Spleen (tissue), 11 donors: ENCODE data around the gene PHACTR1. TPM values are rescaled to one million over a fixed set of nuclear protein-coding genes. Genes with fewer than 3 reads are reported as not detected.

Source experiments
- DNase-seq: peaks from one replicate; pipeline ENCODE4 v3.0.0-alpha.2; 2020
- H3K27ac ChIP-seq, 8 donors: fragments of 200-600 bp; sonication (generic) in 7 of 8; 1 replicate in 4 of 8; 2 replicates in 4 of 8; pipeline versions ENCODE4 v1.5.0 to v1.8.0; 2016 to 2021; ENCODE audit warnings: inconsistent platforms in 4 of 8, mild to moderate bottlenecking in 4 of 8, moderate library complexity in 1 of 8
- H3K27me3 ChIP-seq, 7 donors: fragments of 200-600 bp; sonication (generic) in 6 of 7; replicated peaks in 1 of 7; 1 replicate in 4 of 7; 2 replicates in 3 of 7; pipeline versions ENCODE4 v1.5.0 to v1.8.0; 2016 to 2021; ENCODE audit warnings: inconsistent platforms in 3 of 7, mild to moderate bottlenecking in 1 of 7
- H3K36me3 ChIP-seq, 6 donors: fragments of 200-600 bp; sonication (generic) in 5 of 6; 1 replicate in 4 of 6; 2 replicates in 2 of 6; pipeline versions ENCODE4 v1.5.0 to v1.8.0; 2016 to 2021; ENCODE audit warnings: inconsistent platforms in 2 of 6
- H3K4me1 ChIP-seq, 6 donors: fragments of 200-600 bp; sonication (generic) in 5 of 6; 1 replicate in 3 of 6; 2 replicates in 3 of 6; pipeline versions ENCODE4 v1.5.0 to v1.8.0; 2016 to 2021; ENCODE audit warnings: inconsistent platforms in 3 of 6
- H3K4me3 ChIP-seq, 8 donors: fragments of 200-600 bp; sonication (generic) in 7 of 8; 1 replicate in 4 of 8; 2 replicates in 4 of 8; pipeline versions ENCODE4 v1.5.0 to v1.8.0; 2016 to 2021; ENCODE audit warnings: inconsistent platforms in 4 of 8, mild to moderate bottlenecking in 4 of 8, moderate library complexity in 2 of 8
- H3K9me3 ChIP-seq, 8 donors: fragments of 200-600 bp; sonication (generic) in 7 of 8; 1 replicate in 4 of 8; 2 replicates in 4 of 8; pipeline versions ENCODE4 v1.5.0 to v1.8.0; 2016 to 2021; ENCODE audit warnings: inconsistent platforms in 4 of 8
- POLR2A ChIP-seq, 3 donors: fragments of 450-650 bp; IDR thresholded peaks; one replicate each; pipeline ENCODE4 v1.5.1; 2017; ENCODE audit warnings: antibody characterized with exemption in 3 of 3, mild to moderate bottlenecking in 1 of 3
- POLR2AphosphoS5 ChIP-seq, 3 donors: sonication (generic); formaldehyde crosslinking; IDR thresholded peaks; one replicate each; pipeline ENCODE4 v1.5.1; 2017; ENCODE audit warnings: antibody characterized with exemption in 3 of 3
- WGBS, 5 donors: extraction: QIAGEN DNeasy Blood & Tissue Kit in 3 of 5; methylation state at CpG; one replicate each; pipeline versions ENCODE4 v1.1.5 to v1.1.7; 2013 to 2018; 5-methylcytosine and 5-hydroxymethylcytosine counted together
- intact Hi-C: fragments of 100-400 bp; cut with DNase I; formaldehyde crosslinking; loops from one replicate; pipeline ENCODE4 v1.15.0; 2023; ENCODE audit warnings: low total_unique reads
- polyA plus RNA-seq, 3 donors: library from polyadenylated mRNA; stranded (reverse); fragments of 200-250 nt; gene quantifications; one replicate each; pipeline ENCODE4 v1.2.1, GENCODE V29; 2013
- total RNA-seq, 7 donors: library from RNA; depleted of rRNA in 3 of 7; stranded (reverse); fragments of >200 nt in 3 of 7; fragmentation: NEBNext Ultra II Directional in 4 of 7; extraction: Animal tissue kit (Norgen Biotek cat#: 25700) in 4 of 7; gene quantifications; one replicate each; pipeline versions ENCODE4 v1.1.0 to v1.2.1, GENCODE V29; 2016 to 2021
- TF ChIP-seq, protein P1 (sequence below), 11 experiments: fragments of 200-600 bp in 7 of 11; fragments of 450-650 bp in 4 of 11; sonication (generic) in 4 of 11; IDR thresholded peaks in 8 of 11; conservative IDR thresholded peaks in 3 of 11; 1 replicate in 7 of 11; 2 replicates in 4 of 11; pipeline versions ENCODE4 v1.4.0 to v1.8.0; 2016 to 2021; ENCODE audit warnings: antibody characterized with exemption in 11 of 11, inconsistent platforms in 4 of 11, mild to moderate bottlenecking in 1 of 11
- donor health status: healthy with polysubstance abuse.
- donor health status: DM: no; HTN: no; CAD: no; lungs with moderate emphysema.
- donor health status: DM: no; HTN: no; CAD: no.
- donor health status: Bipolar disorder and iron deficiency.
- donor health status: healthy.
- donor health status: DM: no; HTN: no; CAD: no.
- donor health status: DM: yes; HTN: yes; CAD: no.

The PHACTR1 gene
- total and polyA plus RNA-seq, 10 donors = 8.5 to 45.3 (median 30.8) TPM

- TF ChIP-seq, protein P1, sequence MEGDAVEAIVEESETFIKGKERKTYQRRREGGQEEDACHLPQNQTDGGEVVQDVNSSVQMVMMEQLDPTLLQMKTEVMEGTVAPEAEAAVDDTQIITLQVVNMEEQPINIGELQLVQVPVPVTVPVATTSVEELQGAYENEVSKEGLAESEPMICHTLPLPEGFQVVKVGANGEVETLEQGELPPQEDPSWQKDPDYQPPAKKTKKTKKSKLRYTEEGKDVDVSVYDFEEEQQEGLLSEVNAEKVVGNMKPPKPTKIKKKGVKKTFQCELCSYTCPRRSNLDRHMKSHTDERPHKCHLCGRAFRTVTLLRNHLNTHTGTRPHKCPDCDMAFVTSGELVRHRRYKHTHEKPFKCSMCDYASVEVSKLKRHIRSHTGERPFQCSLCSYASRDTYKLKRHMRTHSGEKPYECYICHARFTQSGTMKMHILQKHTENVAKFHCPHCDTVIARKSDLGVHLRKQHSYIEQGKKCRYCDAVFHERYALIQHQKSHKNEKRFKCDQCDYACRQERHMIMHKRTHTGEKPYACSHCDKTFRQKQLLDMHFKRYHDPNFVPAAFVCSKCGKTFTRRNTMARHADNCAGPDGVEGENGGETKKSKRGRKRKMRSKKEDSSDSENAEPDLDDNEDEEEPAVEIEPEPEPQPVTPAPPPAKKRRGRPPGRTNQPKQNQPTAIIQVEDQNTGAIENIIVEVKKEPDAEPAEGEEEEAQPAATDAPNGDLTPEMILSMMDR (IDR thresholded peaks at IDR 0.05 in 8 of 11, conservative IDR thresholded peaks at IDR 0.05 in 3 of 11) = no peak
- TF ChIP-seq POLR2AphosphoS5 (IDR thresholded peaks at IDR 0.05) (no peak), POLR2A (IDR thresholded peaks at IDR 0.05) (no peak)
- Histone ChIP-seq H3K4me1 (peaks cover 0 to 17% (median 0%) of the 10 kb centered on the region in 6 donors), H3K27ac (no peak overlapping the region), H3K4me3 (no peak overlapping the region), H3K36me3 (no peaks in the 10 kb centered on the region), H3K27me3 (no peaks in the 10 kb centered on the region), H3K9me3 (no peaks in the 10 kb centered on the region)
- WGBS, 5 donors = 80 to 94% (median 84%) methylated on average over 1 of the region's 1 CpG
- no peak for DNase-seq
- intact Hi-C loops = no loop called here
These were observed 349.0 kb downstream of the PHACTR1 start for GRCh38 chr6:13065581-13065980.

- Histone ChIP-seq H3K36me3 (no peaks in the 10 kb centered on the region), H3K9me3 (no peaks in the 10 kb centered on the region), H3K4me1 (peaks cover 0 to 17% (median 0%) of the 10 kb centered on the region in 6 donors), H3K4me3 (no peak overlapping the region), H3K27ac (no peak overlapping the region), H3K27me3 (no peaks in the 10 kb centered on the region)
- DNase-seq = no peak
- TF ChIP-seq POLR2AphosphoS5 (IDR thresholded peaks at IDR 0.05) (no peak), POLR2A (IDR thresholded peaks at IDR 0.05) (no peak)
- TF ChIP-seq, protein P1 (IDR thresholded peaks at IDR 0.05 in 8 of 11, conservative IDR thresholded peaks at IDR 0.05 in 3 of 11) = no peak
- intact Hi-C loops = no loop called here
- 92 to 96% (median 96%) methylated on average over 4 of the region's 4 CpGs for WGBS, 5 donors
These were observed 349.5 kb downstream of the PHACTR1 start for GRCh38 chr6:13066050-13066449.

- no peak overlapping the region for H3K4me3 ChIP-seq
- H3K27ac ChIP-seq = no peak overlapping the region
- H3K9me3 ChIP-seq = no peaks in the 10 kb centered on the region
- no peaks in the 10 kb centered on the region for H3K36me3 ChIP-seq
- H3K27me3 ChIP-seq = no peaks in the 10 kb centered on the region
- intact Hi-C loops = no loop called here
- TF ChIP-seq, protein P1 (IDR thresholded peaks at IDR 0.05 in 8 of 11, conservative IDR thresholded peaks at IDR 0.05 in 3 of 11) = no peak
- TF ChIP-seq POLR2AphosphoS5 (IDR thresholded peaks at IDR 0.05) (no peak), POLR2A (IDR thresholded peaks at IDR 0.05) (no peak)
- DNase-seq = no peak
- WGBS, 5 donors = 88 to 98% (median 95%) methylated on average over 1 of the region's 1 CpG
- H3K4me1 ChIP-seq = peaks cover 0 to 19% (median 0%) of the 10 kb centered on the region in 6 donors
These were observed 350.3 kb downstream of the PHACTR1 start for GRCh38 chr6:13066820-13067219.

DNA sequence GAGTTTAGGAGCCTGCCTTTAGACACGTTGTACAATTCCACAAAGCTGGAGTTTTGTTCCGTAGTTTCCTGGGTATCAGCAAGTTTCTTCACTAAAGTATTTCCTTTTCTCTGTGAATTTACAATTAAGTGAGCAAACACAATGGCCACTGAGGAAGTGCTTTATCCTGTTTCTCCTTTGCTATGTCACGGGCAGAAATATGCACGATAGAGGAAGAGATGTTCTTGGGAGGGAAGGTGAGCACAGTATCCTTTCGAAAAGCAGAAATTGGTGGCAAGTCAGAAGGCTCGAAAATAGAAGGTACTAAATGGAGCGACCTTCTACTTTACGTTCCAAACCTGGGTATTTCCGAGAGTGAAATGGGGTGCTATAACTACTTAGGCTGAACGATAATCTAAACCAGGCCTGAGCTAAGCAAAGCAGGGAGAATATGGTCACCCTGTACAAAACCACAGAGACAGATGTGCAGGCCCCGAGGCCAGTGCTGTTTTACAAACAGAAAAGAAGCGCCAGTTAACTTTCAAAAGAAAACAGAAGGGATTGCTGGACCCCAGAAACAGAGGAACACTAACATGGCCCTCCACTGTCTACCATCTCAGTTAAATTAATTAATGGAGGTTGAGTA lies 352.1 kb downstream of the PHACTR1 start:
- H3K27ac ChIP-seq = peak overlapping the region in 3 of 8 donors; percentile 35 to 50 (median 48)
- WGBS, 5 donors = 19 to 35% (median 22%) methylated on average over 12 of the region's 12 CpGs
- no peaks in the 10 kb centered on the region for H3K36me3 ChIP-seq
- no peaks in the 10 kb centered on the region for H3K9me3 ChIP-seq
- peaks cover 0 to 19% (median 0%) of the 10 kb centered on the region in 6 donors for H3K4me1 ChIP-seq
- intact Hi-C loops = no loop called here
- no peak for DNase-seq
- no peaks in the 10 kb centered on the region for H3K27me3 ChIP-seq
- no peak for TF ChIP-seq POLR2A (IDR thresholded peaks at IDR 0.05)
- TF ChIP-seq POLR2AphosphoS5 (IDR thresholded peaks at IDR 0.05) = no peak
- TF ChIP-seq, protein P1 (IDR thresholded peaks at IDR 0.05 in 8 of 11, conservative IDR thresholded peaks at IDR 0.05 in 3 of 11) = no peak
- H3K4me3 ChIP-seq = no peak overlapping the region
